ENCODE results near the gene UBA5. TPM values are rescaled to one million over a fixed set of nuclear protein-coding genes. Genes with fewer than 3 reads are reported as not detected.

Gene UBA5
- total and polyA plus RNA-seq, 9 of the 15 experiments (the other 6 are each of a cell fraction or from before 2014, with no cell fraction given), result 8.1 to 71.1 (median 29.4) TPM

DNA sequence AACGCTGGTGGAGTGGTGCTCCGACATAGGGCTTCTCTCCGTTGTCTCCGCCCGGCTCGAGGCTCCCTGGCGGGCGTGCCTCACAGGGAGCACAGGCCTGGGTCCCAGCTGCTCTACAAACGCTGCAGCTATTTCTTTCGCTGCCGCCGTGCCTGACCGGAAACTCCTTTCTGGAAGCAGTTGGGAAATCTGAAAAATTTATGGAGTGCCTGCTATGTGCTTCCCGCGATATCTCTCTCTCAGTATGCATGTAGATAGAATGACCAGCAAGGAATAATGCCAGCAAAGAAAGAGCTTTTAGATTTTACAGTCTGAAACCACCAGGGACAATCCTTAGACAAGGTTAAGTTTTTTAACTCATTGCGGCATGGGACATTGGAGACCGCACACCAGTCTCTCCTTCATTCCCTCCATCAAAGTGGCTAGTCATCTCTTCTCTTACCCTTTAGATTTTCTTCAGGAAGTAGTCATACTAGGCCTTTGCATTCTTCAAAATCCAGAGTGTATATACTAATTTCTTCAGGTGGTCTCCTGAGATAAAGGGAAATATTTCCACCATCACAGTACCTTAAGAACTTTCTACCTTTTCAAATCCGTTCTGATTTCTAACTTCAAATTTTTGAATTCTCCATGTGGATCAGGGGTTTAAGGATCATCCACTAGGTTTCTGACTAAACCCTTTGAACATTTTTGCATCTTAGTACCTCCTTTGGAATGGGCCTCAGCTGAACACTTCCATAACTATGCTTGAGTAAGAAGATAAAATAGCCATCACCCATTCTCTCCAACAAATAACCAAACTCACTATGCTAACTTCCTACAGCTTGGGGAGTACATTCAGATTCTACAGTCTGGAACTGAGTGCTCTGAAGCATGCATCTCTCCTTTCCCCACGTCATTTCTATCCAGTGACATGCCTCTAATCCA, 63.2 kb downstream of the UBA5 start (continued):
- no peak for TF ChIP-seq BCLAF1 (IDR thresholded peaks at IDR 0.05; ENCODE audit: borderline replicate concordance in 1 of 2, control insufficient read depth in 1 of 2, low read depth in 2 of 2, low read length in 1 of 2)
- TF ChIP-seq, protein P1, sequence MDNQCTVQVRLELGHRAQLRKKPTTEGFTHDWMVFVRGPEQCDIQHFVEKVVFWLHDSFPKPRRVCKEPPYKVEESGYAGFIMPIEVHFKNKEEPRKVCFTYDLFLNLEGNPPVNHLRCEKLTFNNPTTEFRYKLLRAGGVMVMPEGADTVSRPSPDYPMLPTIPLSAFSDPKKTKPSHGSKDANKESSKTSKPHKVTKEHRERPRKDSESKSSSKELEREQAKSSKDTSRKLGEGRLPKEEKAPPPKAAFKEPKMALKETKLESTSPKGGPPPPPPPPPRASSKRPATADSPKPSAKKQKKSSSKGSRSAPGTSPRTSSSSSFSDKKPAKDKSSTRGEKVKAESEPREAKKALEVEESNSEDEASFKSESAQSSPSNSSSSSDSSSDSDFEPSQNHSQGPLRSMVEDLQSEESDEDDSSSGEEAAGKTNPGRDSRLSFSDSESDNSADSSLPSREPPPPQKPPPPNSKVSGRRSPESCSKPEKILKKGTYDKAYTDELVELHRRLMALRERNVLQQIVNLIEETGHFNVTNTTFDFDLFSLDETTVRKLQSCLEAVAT (IDR thresholded peaks at IDR 0.05), result no peak
- TF ChIP-seq SREBF2 (CRISPR knock-in tag; IDR thresholded peaks at IDR 0.05), result no peak
- no peak for TF ChIP-seq MCM2 (IDR thresholded peaks at IDR 0.05; ENCODE audit: low read depth)
- TF ChIP-seq ARID2 (IDR thresholded peaks at IDR 0.05), result no peak
- no peak for TF ChIP-seq CHD7 (IDR thresholded peaks at IDR 0.05; ENCODE audit: low read depth, low read length)
- TF ChIP-seq CHD2 (IDR thresholded peaks at IDR 0.05; ENCODE audit: low read depth, low read length), result no peak
- TF ChIP-seq BHLHE40 (IDR thresholded peaks at IDR 0.05; ENCODE audit: low read length), result no peak
- TF ChIP-seq SIN3A (IDR thresholded peaks at IDR 0.05; ENCODE audit: borderline replicate concordance in 2 of 2, control insufficient read depth in 1 of 2, low read depth in 2 of 2, low read length in 2 of 2), result no peak

Measured in K562 (cell line).